PC-9 (cell line): ENCODE data around the gene SPHKAP.

Experiments
- CTCF ChIP-seq: fragments of 200-600 bp; sonication (generic); conservative IDR thresholded peaks from 2 replicates; pipeline ENCODE4 v1.6.1; 2017; ENCODE audit warnings: mixed run types, antibody characterized with exemption, mild to moderate bottlenecking, moderate library complexity
- EZH2 ChIP-seq: fragments of 200-600 bp; sonication (generic); IDR thresholded peaks from 2 replicates; pipeline ENCODE4 v1.8.0; 2017; ENCODE audit warnings: antibody characterized with exemption, low read depth

- TF ChIP-seq CTCF (no peak), EZH2 (no peak)
These were observed 78.5 kb downstream of the SPHKAP start for GRCh38 chr2:228102949-228103348.
